HG03159 (cell line): ENCODE results near the gene ZCCHC14.

Experiments
- ATAC-seq: cut with Tn5 transposase; IDR thresholded peaks from one replicate; pipeline ENCODE4 v1.9.1; 2021; ENCODE audit warnings: mild to moderate bottlenecking, moderate library complexity; ENCODE audit not compliant: unreplicated experiment

The ZCCHC14 gene

GRCh38 chr16:87436225-87437172 lies 56.3 kb downstream of the ZCCHC14 start:
- no peak for ATAC-seq

- ATAC-seq = no peak
Observed at GRCh38 chr16:87435372-87436224, 57.2 kb downstream of the ZCCHC14 start.

GRCh38 chr16:87434146-87434667 lies 58.6 kb downstream of the ZCCHC14 start:
- no peak for ATAC-seq

- no peak for ATAC-seq
Observed at GRCh38 chr16:87432330-87432915, 60.4 kb downstream of the ZCCHC14 start.

GRCh38 chr16:87431926-87432325 lies 60.9 kb downstream of the ZCCHC14 start:
- ATAC-seq = no peak

- no peak for ATAC-seq
Observed at GRCh38 chr16:87426423-87427215, 66.2 kb downstream of the ZCCHC14 start.

GRCh38 chr16:87425941-87426340 lies 66.9 kb downstream of the ZCCHC14 start:
- ATAC-seq = no peak

- ATAC-seq = no peak
Observed at GRCh38 chr16:87424266-87424665, 68.6 kb downstream of the ZCCHC14 start.

- ATAC-seq = no peak
Observed at GRCh38 chr16:87423429-87423828, 69.4 kb downstream of the ZCCHC14 start.

GRCh38 chr16:87422106-87422505 lies 70.7 kb downstream of the ZCCHC14 start:
- ATAC-seq = no peak

GRCh38 chr16:87421003-87421912 lies 71.6 kb downstream of the ZCCHC14 start:
- ATAC-seq = no peak

- ATAC-seq = no peak
Observed at GRCh38 chr16:87420026-87421002, 72.5 kb downstream of the ZCCHC14 start.

- no peak for ATAC-seq
Observed at GRCh38 chr16:87418644-87419043, 74.2 kb downstream of the ZCCHC14 start.

GRCh38 chr16:87418216-87418615 lies 74.6 kb downstream of the ZCCHC14 start:
- ATAC-seq = no peak

- ATAC-seq = no peak
Observed at GRCh38 chr16:87417528-87417910, 75.3 kb downstream of the ZCCHC14 start.

- ATAC-seq = no peak
Observed at GRCh38 chr16:87416826-87417527, 75.8 kb downstream of the ZCCHC14 start.

GRCh38 chr16:87415441-87415840 lies 77.4 kb downstream of the ZCCHC14 start:
- ATAC-seq = no peak
